Hypothalamus (tissue), 51 donors: ENCODE measurements around the gene TMEM213.

Experiments used
- DNase-seq, 51 donors: peaks; one replicate each; lab custom pipeline; 2025; lab: John Stamatoyannopoulos, UW

The TMEM213 gene

GRCh38 chr7:138835087-138835486, 37.3 kb downstream of the TMEM213 start:
- no peak for DNase-seq

- no peak for DNase-seq
These were observed 39.8 kb downstream of the TMEM213 start for GRCh38 chr7:138837627-138838026.

GRCh38 chr7:138838166-138838565, 40.4 kb downstream of the TMEM213 start:
- no peak for DNase-seq

- DNase-seq, result no peak
These were observed 44.3 kb downstream of the TMEM213 start for GRCh38 chr7:138842111-138842510.

- DNase-seq, result no peak
These were observed 46.1 kb downstream of the TMEM213 start for GRCh38 chr7:138843632-138844580.

- no peak for DNase-seq
These were observed 47.9 kb downstream of the TMEM213 start for GRCh38 chr7:138845711-138846110.

GRCh38 chr7:138848056-138848980, 50.5 kb downstream of the TMEM213 start:
- no peak for DNase-seq

- DNase-seq, result no peak
These were observed 51.9 kb downstream of the TMEM213 start for GRCh38 chr7:138849701-138850100.

GRCh38 chr7:138852469-138852868, 54.7 kb downstream of the TMEM213 start:
- DNase-seq, result no peak

GRCh38 chr7:138853448-138853847, 55.7 kb downstream of the TMEM213 start:
- DNase-seq, result no peak

- DNase-seq, result no peak
These were observed 56.4 kb downstream of the TMEM213 start for GRCh38 chr7:138854115-138854645.

- no peak for DNase-seq
These were observed 59.9 kb downstream of the TMEM213 start for GRCh38 chr7:138857728-138858127.

- DNase-seq, result no peak
These were observed 63.3 kb downstream of the TMEM213 start for GRCh38 chr7:138861051-138861450.

GRCh38 chr7:138863931-138864330, 66.1 kb downstream of the TMEM213 start:
- no peak for DNase-seq

- DNase-seq, result peak in 1 of 51 donors; percentile 16
These were observed 66.9 kb downstream of the TMEM213 start for GRCh38 chr7:138864667-138865066.

- no peak for DNase-seq
These were observed 68.0 kb downstream of the TMEM213 start for GRCh38 chr7:138865843-138866242.

GRCh38 chr7:138866353-138866752, 68.6 kb downstream of the TMEM213 start:
- DNase-seq, result no peak

- DNase-seq, result no peak
These were observed 70.0 kb downstream of the TMEM213 start for GRCh38 chr7:138867744-138868143.

GRCh38 chr7:138868711-138869110, 70.9 kb downstream of the TMEM213 start:
- no peak for DNase-seq

GRCh38 chr7:138869353-138869752, 71.6 kb downstream of the TMEM213 start:
- no peak for DNase-seq
